PFSK-1 (cell line): Measurements from ENCODE around the gene MARK1.

Source experiments
- FOXP2 ChIP-seq: optimal IDR thresholded peaks from 2 replicates; pipeline ENCODE3; 2011; ENCODE audit warnings: borderline replicate concordance, control low read depth, inconsistent platforms; ENCODE audit not compliant: insufficient read depth; ENCODE audit errors: extremely low read length, extremely low read depth
- POLR2AphosphoS5 ChIP-seq: IDR thresholded peaks from 2 replicates; pipeline ENCODE4 v1.6.1; 2012; ENCODE audit warnings: low read depth, mild to moderate bottlenecking, control low read depth, low read length, moderate library complexity
- SIN3A ChIP-seq: IDR thresholded peaks from 2 replicates; pipeline ENCODE4 v1.6.1; 2012; ENCODE audit warnings: mild to moderate bottlenecking, low read length, moderate library complexity, borderline replicate concordance; ENCODE audit not compliant: insufficient read depth
- TAF1 ChIP-seq: IDR thresholded peaks from 2 replicates; pipeline ENCODE4 v1.6.1; 2012; ENCODE audit warnings: low read length, control low read depth, borderline replicate concordance; ENCODE audit not compliant: insufficient read depth
- TF ChIP-seq, protein P1 (sequence below), 2 experiments: IDR thresholded peaks; 2 replicates each; pipeline versions ENCODE4 v1.6.1 to v1.8.0; 2011 to 2012; ENCODE audit warnings: low read depth in 2 of 2, low read length in 2 of 2, control low read depth in 1 of 2, inconsistent platforms in 1 of 2, mild to moderate bottlenecking in 1 of 2, moderate library complexity in 1 of 2; ENCODE audit not compliant: insufficient read depth in 1 of 2

MARK1 gene

DNA sequence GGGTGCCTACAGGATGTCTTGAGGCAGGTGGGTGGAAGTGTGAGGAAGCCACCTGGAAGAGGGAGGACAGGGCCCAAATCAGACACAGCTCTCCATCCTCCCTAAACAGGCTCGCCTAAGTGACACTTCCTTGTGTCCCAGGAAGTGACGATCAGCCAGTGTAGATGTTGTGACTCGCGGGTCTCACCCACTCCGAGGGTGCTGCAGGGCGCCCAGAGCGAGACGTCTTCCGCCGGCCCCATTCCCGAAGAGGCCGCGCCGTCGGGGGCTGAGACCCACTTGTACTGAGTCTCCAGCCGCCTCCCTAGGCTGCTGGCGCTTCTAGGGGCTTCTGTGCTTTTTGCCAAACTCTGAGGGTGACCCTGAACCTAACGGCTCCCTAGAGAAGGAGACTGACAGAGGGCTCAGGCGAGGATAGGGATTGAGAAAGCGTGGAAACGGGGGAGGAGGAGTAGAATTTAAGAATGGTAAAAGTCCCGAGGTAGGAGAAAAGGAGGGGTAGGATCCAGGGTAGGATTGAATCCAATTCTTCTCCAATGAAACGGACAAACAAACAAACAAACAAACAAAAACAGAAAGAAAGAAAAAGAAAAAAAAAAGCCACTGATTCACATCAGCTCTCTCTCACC is 543 bp upstream of the MARK1 start:
- TF ChIP-seq FOXP2 = no peak
- no peak for TF ChIP-seq SIN3A
- TF ChIP-seq POLR2AphosphoS5 = no peak
- no peak for TF ChIP-seq TAF1
- TF ChIP-seq, protein P1, sequence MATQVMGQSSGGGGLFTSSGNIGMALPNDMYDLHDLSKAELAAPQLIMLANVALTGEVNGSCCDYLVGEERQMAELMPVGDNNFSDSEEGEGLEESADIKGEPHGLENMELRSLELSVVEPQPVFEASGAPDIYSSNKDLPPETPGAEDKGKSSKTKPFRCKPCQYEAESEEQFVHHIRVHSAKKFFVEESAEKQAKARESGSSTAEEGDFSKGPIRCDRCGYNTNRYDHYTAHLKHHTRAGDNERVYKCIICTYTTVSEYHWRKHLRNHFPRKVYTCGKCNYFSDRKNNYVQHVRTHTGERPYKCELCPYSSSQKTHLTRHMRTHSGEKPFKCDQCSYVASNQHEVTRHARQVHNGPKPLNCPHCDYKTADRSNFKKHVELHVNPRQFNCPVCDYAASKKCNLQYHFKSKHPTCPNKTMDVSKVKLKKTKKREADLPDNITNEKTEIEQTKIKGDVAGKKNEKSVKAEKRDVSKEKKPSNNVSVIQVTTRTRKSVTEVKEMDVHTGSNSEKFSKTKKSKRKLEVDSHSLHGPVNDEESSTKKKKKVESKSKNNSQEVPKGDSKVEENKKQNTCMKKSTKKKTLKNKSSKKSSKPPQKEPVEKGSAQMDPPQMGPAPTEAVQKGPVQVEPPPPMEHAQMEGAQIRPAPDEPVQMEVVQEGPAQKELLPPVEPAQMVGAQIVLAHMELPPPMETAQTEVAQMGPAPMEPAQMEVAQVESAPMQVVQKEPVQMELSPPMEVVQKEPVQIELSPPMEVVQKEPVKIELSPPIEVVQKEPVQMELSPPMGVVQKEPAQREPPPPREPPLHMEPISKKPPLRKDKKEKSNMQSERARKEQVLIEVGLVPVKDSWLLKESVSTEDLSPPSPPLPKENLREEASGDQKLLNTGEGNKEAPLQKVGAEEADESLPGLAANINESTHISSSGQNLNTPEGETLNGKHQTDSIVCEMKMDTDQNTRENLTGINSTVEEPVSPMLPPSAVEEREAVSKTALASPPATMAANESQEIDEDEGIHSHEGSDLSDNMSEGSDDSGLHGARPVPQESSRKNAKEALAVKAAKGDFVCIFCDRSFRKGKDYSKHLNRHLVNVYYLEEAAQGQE (IDR thresholded peaks at IDR 0.05; ENCODE audit: insufficient read depth in 1 of 2, low read depth in 2 of 2, low read length in 2 of 2) = no peak

GRCh38 chr1:220528679-220529501 is 954 bp downstream of the MARK1 start:
- TF ChIP-seq TAF1 (no peak), SIN3A (no peak), POLR2AphosphoS5 (no peak), FOXP2 (no peak)
- TF ChIP-seq, protein P1 (IDR thresholded peaks at IDR 0.05; ENCODE audit: insufficient read depth in 1 of 2, low read depth in 2 of 2, low read length in 2 of 2) = no peak

- no peak for TF ChIP-seq FOXP2
These were observed 1.6 kb downstream of the MARK1 start for GRCh38 chr1:220529521-220530020.

- TF ChIP-seq, protein P1 (IDR thresholded peaks at IDR 0.05; ENCODE audit: insufficient read depth in 1 of 2, low read depth in 2 of 2, low read length in 2 of 2) = no peak
- no peak for TF ChIP-seq SIN3A
- no peak for TF ChIP-seq FOXP2
- no peak for TF ChIP-seq POLR2AphosphoS5
- no peak for TF ChIP-seq TAF1
These were observed 5.7 kb downstream of the MARK1 start for GRCh38 chr1:220533504-220534109.

GRCh38 chr1:220544901-220545303 is 17.0 kb downstream of the MARK1 start:
- TF ChIP-seq TAF1 = no peak
- TF ChIP-seq, protein P1 (IDR thresholded peaks at IDR 0.05; ENCODE audit: insufficient read depth in 1 of 2, low read depth in 2 of 2, low read length in 2 of 2) = no peak
- no peak for TF ChIP-seq SIN3A
- TF ChIP-seq FOXP2 = no peak
- no peak for TF ChIP-seq POLR2AphosphoS5
